GM19372 (cell line): ENCODE measurements around the gene SUGCT.
"Not testable (repeated sequence)": the region's sequence is repeated elsewhere in the genome, so short reads cannot be mapped to it uniquely, and the experiment has no call there.

Experiments used
- ATAC-seq: cut with Tn5 transposase; IDR thresholded peaks from one replicate; pipeline ENCODE4 v1.9.1; 2021; ENCODE audit warnings: mild to moderate bottlenecking, low read depth, moderate library complexity; ENCODE audit not compliant: unreplicated experiment

The SUGCT gene

GRCh38 chr7:40243076-40243475 lies 108.3 kb downstream of the SUGCT start:
- ATAC-seq = no peak

GRCh38 chr7:40244226-40244625 lies 109.4 kb downstream of the SUGCT start:
- no peak for ATAC-seq

- no peak for ATAC-seq
These were observed 113.9 kb downstream of the SUGCT start for GRCh38 chr7:40248681-40249080.

GRCh38 chr7:40253444-40253843 lies 118.6 kb downstream of the SUGCT start:
- not testable (repeated sequence) for ATAC-seq

GRCh38 chr7:40263752-40264390 lies 129.1 kb downstream of the SUGCT start:
- ATAC-seq = no peak

GRCh38 chr7:40267583-40267982 lies 132.8 kb downstream of the SUGCT start:
- ATAC-seq = no peak

GRCh38 chr7:40268810-40269209 lies 134.0 kb downstream of the SUGCT start:
- ATAC-seq = not testable (repeated sequence)

GRCh38 chr7:40276061-40276460 lies 141.3 kb downstream of the SUGCT start:
- no peak for ATAC-seq

- ATAC-seq = no peak
These were observed 145.2 kb downstream of the SUGCT start for GRCh38 chr7:40279991-40280390.

- ATAC-seq = no peak
These were observed 148.1 kb downstream of the SUGCT start for GRCh38 chr7:40282858-40283257.

GRCh38 chr7:40283391-40283790 lies 148.6 kb downstream of the SUGCT start:
- ATAC-seq = no peak

- ATAC-seq = no peak
These were observed 154.0 kb downstream of the SUGCT start for GRCh38 chr7:40288827-40289226.

- ATAC-seq = no peak
These were observed 163.0 kb downstream of the SUGCT start for GRCh38 chr7:40297741-40298311.

- no peak for ATAC-seq
These were observed 163.6 kb downstream of the SUGCT start for GRCh38 chr7:40298421-40298820.

- no peak for ATAC-seq
These were observed 164.3 kb downstream of the SUGCT start for GRCh38 chr7:40299097-40299496.

GRCh38 chr7:40300146-40300670 lies 165.4 kb downstream of the SUGCT start:
- ATAC-seq = no peak

- ATAC-seq = no peak
These were observed 166.8 kb downstream of the SUGCT start for GRCh38 chr7:40301486-40302068.

- no peak for ATAC-seq
These were observed 169.2 kb downstream of the SUGCT start for GRCh38 chr7:40303996-40304395.

- no peak for ATAC-seq
These were observed 170.4 kb downstream of the SUGCT start for GRCh38 chr7:40305229-40305628.

GRCh38 chr7:40306025-40306424 lies 171.2 kb downstream of the SUGCT start:
- ATAC-seq = no peak

GRCh38 chr7:40306596-40306995 lies 171.8 kb downstream of the SUGCT start:
- ATAC-seq = no peak

- ATAC-seq = no peak
These were observed 175.5 kb downstream of the SUGCT start for GRCh38 chr7:40310258-40310657.
